Fibroblast of lung (primary cell): ENCODE data around the gene STPG4.

Experiments
- EZH2 ChIP-seq: IDR thresholded peaks from 2 replicates; pipeline ENCODE4 v1.5.1; 2012; ENCODE audit warnings: low read length, control low read depth, mild to moderate bottlenecking; ENCODE audit errors: missing control alignments
- TF ChIP-seq, protein P1 (sequence below), 2 donors: IDR thresholded peaks in 1 of 2; conservative IDR thresholded peaks in 1 of 2; 1 replicate in 1 of 2; 2 replicates in 1 of 2; pipeline ENCODE4 v1.5.1; 2011 to 2012; ENCODE audit warnings: low read length in 2 of 2, control low read depth in 1 of 2, inconsistent platforms in 1 of 2, low read depth in 1 of 2, mild to moderate bottlenecking in 1 of 2

DNA sequence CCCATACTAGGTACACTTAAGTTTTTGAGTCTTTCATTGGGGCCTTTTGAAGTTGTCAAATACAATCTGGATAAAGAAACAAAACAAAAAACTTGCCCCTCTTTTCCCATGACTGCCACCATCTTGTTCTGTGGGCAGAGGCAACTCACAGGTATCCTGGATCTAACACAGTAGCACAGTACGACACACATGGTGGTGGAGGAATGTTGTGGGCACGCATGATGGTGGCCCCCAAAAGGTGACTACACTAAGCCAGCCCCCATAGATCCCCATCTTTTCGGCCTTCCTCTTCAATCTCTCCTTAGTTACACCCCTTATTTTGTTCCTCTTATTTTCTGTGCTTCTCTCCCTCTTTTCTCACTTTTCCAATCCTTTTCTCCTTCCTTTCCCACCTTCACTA lies 4.5 kb upstream of the STPG4 start:
- TF ChIP-seq EZH2 = no peak
- TF ChIP-seq, protein P1, sequence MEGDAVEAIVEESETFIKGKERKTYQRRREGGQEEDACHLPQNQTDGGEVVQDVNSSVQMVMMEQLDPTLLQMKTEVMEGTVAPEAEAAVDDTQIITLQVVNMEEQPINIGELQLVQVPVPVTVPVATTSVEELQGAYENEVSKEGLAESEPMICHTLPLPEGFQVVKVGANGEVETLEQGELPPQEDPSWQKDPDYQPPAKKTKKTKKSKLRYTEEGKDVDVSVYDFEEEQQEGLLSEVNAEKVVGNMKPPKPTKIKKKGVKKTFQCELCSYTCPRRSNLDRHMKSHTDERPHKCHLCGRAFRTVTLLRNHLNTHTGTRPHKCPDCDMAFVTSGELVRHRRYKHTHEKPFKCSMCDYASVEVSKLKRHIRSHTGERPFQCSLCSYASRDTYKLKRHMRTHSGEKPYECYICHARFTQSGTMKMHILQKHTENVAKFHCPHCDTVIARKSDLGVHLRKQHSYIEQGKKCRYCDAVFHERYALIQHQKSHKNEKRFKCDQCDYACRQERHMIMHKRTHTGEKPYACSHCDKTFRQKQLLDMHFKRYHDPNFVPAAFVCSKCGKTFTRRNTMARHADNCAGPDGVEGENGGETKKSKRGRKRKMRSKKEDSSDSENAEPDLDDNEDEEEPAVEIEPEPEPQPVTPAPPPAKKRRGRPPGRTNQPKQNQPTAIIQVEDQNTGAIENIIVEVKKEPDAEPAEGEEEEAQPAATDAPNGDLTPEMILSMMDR (conservative IDR thresholded peaks at IDR 0.05 in 1 of 2, IDR thresholded peaks at IDR 0.05 in 1 of 2; ENCODE audit: low read depth in 1 of 2, low read length in 2 of 2) = no peak
